Measurements from ENCODE around the gene KIF13A. TPM values are rescaled to one million over a fixed set of nuclear protein-coding genes. Genes with fewer than 3 reads are reported as not detected.
A peak's percentile ranks its signal among the peaks of the same experiment; 100 is the strongest.

Gene KIF13A
- total RNA-seq, 2 experiments from 2014 or later: 0.91 to 1.4 TPM

GRCh38 chr6:17935188-17936149 is 52.0 kb downstream of the KIF13A start:
- no peaks in the 10 kb centered on the region for H3K4me1 ChIP-seq (ENCODE audit: insufficient read depth, low read length)
- intact Hi-C loops (cut with DNase I, micrococcal nuclease): no loop called here
- H3K27me3 Mint-ChIP-seq: peaks cover 42% of the 10 kb centered on the region
- H3K36me3 ChIP-seq (ENCODE audit: insufficient read depth, low read length): no peaks in the 10 kb centered on the region
- H3K27me3 ChIP-seq (ENCODE audit: control insufficient read depth in 1 of 2, insufficient read depth in 2 of 2, low read length in 2 of 2): peaks cover 0 to 3% of the 10 kb centered on the region in 2 experiments
- H3K27ac ChIP-seq (ENCODE audit: low read depth in 1 of 2, low read length in 2 of 2): no peak overlapping the region
- no peak for ATAC-seq (ENCODE audit: poor library complexity)
- no peak for DNase-seq
- H3K9me3 ChIP-seq (ENCODE audit: control insufficient read depth in 1 of 2, insufficient read depth in 1 of 2, low read length in 2 of 2): peaks cover 0 to 3% of the 10 kb centered on the region in 2 experiments
- no peak overlapping the region for H3K27ac Mint-ChIP-seq
- POLR2A ChIA-PET: interaction anchor here (0.7 kb wide), 1 partner anchor 62 kb away, joined by 3 read pairs; no protein-coding TSS in a partner anchor
- no peaks in the 10 kb centered on the region for H3K9me3 Mint-ChIP-seq
- no peaks in the 10 kb centered on the region for H3K4me1 Mint-ChIP-seq (ENCODE audit: low read depth)
- no peak for TF ChIP-seq CTCF (IDR thresholded peaks at IDR 0.05)
- H3K4me3 Mint-ChIP-seq: no peak overlapping the region
- H3K4me3 ChIP-seq (ENCODE audit: low read length): no peak overlapping the region
- no peaks in the 10 kb centered on the region for H3K36me3 Mint-ChIP-seq (ENCODE audit: low read depth)
- CTCF ChIA-PET: interaction anchor here (0.7 kb wide), 1 partner anchor 9 kb away, joined by 3 read pairs; no protein-coding TSS in a partner anchor

- no peaks in the 10 kb centered on the region for H3K36me3 ChIP-seq (ENCODE audit: insufficient read depth, low read length)
- POLR2A ChIA-PET: no interaction called here
- no peaks in the 10 kb centered on the region for H3K9me3 ChIP-seq (ENCODE audit: control insufficient read depth in 1 of 2, insufficient read depth in 1 of 2, low read length in 2 of 2)
- Mint-ChIP-seq H3K4me1 (ENCODE audit: low read depth) (no peaks in the 10 kb centered on the region), H3K9me3 (no peaks in the 10 kb centered on the region), H3K36me3 (ENCODE audit: low read depth) (no peaks in the 10 kb centered on the region), H3K4me3 (no peak overlapping the region), H3K27ac (no peak overlapping the region), H3K27me3 (peaks cover 39% of the 10 kb centered on the region)
- no peak overlapping the region for H3K27ac ChIP-seq (ENCODE audit: low read depth in 1 of 2, low read length in 2 of 2)
- H3K4me1 ChIP-seq (ENCODE audit: insufficient read depth, low read length): no peaks in the 10 kb centered on the region
- DNase-seq (no peak), ATAC-seq (ENCODE audit: poor library complexity) (no peak)
- no peak for TF ChIP-seq CTCF (IDR thresholded peaks at IDR 0.05)
- H3K4me3 ChIP-seq (ENCODE audit: low read length): no peak overlapping the region
- intact Hi-C loops (cut with DNase I, micrococcal nuclease): no loop called here
- H3K27me3 ChIP-seq (ENCODE audit: control insufficient read depth in 1 of 2, insufficient read depth in 2 of 2, low read length in 2 of 2): peaks cover 0 to 3% of the 10 kb centered on the region in 2 experiments
- CTCF ChIA-PET: no interaction called here
Observed at GRCh38 chr6:17933716-17934115, 53.7 kb downstream of the KIF13A start.

- Mint-ChIP-seq H3K9me3 (no peaks in the 10 kb centered on the region), H3K27me3 (peaks cover 33% of the 10 kb centered on the region), H3K4me3 (no peak overlapping the region), H3K36me3 (ENCODE audit: low read depth) (no peaks in the 10 kb centered on the region), H3K27ac (no peak overlapping the region), H3K4me1 (ENCODE audit: low read depth) (no peaks in the 10 kb centered on the region)
- H3K36me3 ChIP-seq (ENCODE audit: insufficient read depth, low read length): no peaks in the 10 kb centered on the region
- no peak for TF ChIP-seq CTCF (IDR thresholded peaks at IDR 0.05)
- ChIA-PET POLR2A (no interaction called here), CTCF (no interaction called here)
- H3K4me1 ChIP-seq (ENCODE audit: insufficient read depth, low read length): no peaks in the 10 kb centered on the region
- peaks cover 0 to 3% of the 10 kb centered on the region in 2 experiments for H3K27me3 ChIP-seq (ENCODE audit: control insufficient read depth in 1 of 2, insufficient read depth in 2 of 2, low read length in 2 of 2)
- intact Hi-C loops (cut with DNase I, micrococcal nuclease): no loop called here
- DNase-seq: peak in 3 of 14 experiments; percentile 6 to 30 (median 7)
- no peak overlapping the region for H3K27ac ChIP-seq (ENCODE audit: low read depth in 1 of 2, low read length in 2 of 2)
- ATAC-seq (ENCODE audit: poor library complexity): no peak
- H3K9me3 ChIP-seq (ENCODE audit: control insufficient read depth in 1 of 2, insufficient read depth in 1 of 2, low read length in 2 of 2): no peaks in the 10 kb centered on the region
- no peak overlapping the region for H3K4me3 ChIP-seq (ENCODE audit: low read length)
Observed at GRCh38 chr6:17932330-17932852, 55.0 kb downstream of the KIF13A start.

All from CD4-positive, alpha-beta T cell (primary cell).